Stimulated activated CD8-positive, alpha-beta memory T cell treated with anti-CD3 and anti-CD28 coated beads, Interleukin-12 subunit alpha, Interleukin-12 subunit beta, amount 100 ng/mL, for 24 hours (primary cell): ENCODE measurements around the gene C1S.

ENCODE experiments used
- DNase-seq: peaks from one replicate; pipeline ENCODE4 v3.0.0-alpha.2; 2020; ENCODE audit errors: extremely low read depth

The C1S gene

DNA sequence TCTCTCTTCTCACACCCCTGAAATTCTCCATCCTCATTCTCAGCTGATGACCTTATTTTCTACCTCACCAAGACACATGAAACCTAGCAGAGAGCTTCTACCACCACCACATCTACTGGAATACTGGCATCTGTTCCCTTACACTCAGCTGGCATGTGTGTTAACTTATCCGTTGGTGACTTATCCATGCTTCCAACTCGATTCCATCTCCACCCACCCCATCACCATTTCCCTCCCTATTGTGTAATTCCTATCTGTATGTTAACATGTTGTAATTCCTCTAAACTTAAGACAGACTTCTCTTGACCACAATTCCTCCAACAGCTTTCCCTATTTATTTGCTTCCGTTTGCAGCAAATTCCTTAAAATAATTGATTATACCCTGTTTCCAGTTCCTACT lies 15.4 kb downstream of the C1S start:
- DNase-seq, result no peak

DNA sequence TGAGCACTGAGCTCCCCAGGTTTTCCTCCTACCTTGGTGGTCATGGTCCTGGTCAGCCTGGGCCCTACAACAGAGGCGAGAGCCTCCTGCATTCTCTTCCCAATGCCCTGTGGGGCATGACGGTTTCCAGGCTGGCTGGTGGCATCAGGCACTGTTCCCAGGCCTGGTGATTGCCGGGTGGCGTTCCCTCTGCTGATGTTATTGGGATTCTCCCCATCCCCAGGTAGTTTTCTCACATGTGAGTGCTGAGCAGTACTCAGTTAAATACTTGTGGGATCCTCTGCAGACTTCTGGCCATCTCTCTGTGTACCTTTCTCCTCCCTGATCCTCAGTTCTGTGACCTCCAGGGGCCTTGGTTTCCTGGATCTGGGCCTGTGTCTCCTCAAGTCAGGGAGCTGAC lies 16.0 kb downstream of the C1S start:
- DNase-seq, result no peak

DNA sequence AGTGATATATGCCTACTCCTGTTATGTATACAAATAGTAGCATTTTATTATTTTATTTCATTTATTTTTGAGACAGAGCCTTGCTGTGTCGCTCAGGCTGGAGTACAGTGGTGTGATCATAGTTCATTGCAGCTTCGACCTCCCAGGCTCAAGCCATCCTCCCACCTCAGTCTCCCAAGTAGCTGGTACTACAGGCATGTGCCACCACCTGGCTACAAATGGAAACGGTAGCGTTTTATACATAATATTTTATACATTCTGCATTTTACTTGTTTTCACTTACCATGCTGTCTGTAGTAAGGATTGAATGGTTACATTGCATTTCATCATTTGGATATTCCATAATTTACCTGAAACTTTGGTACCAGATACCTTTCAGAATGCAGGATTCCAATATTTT lies 17.6 kb downstream of the C1S start:
- no peak for DNase-seq

DNA sequence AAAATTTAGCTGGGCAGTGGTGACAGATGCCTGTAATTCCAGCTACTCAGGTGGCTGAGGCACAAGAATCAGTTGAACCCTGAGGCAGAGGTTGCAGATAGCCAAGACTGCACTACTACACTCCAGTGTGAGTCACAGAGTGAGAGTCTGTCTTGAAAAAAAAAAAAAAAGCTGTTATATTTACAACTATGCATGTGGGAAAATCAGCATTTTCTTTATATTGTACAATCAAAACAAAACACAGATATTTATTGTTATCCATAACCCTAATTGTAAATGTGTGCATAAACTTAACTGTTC lies 19.3 kb downstream of the C1S start:
- no peak for DNase-seq

DNA sequence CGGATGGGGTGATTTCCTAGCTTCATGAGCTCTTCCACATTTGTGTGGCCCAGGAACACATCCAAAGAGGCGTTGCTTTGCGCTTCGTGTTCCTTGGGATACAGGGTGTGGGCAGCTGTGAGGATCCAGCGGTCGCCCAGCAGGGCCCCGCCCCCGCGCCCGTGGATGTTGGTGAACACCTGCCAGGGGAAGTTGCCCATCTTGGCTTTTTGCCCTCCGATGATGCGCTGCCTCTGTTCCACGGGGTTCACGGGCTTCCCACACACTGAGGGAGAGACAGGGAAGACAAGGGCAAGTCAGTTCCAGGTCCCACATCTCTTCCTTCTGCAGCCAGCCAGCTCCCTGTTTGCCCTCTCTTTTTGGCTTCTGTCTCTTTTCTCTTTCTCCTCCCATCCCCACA lies 20.5 kb downstream of the C1S start:
- no peak for DNase-seq

DNA sequence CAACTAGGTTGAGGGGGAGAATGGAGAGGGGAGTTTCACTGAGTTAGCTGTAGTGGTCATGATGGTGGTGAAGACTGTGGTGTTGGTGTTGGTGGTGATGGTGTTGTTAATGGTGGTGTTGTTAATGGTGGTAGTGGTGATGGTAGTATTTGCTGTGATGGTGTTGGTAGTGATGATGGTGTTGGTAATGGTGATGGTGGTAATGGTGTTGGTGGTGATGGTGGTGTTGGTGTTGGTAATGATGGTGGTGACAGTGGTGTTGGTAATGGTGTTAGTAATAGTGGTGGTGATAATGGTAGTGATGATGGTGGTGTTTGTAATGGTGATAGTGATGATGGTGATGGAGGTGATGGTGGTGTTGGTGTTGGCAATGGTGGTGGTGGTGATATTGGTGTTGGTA lies 22.6 kb downstream of the C1S start:
- DNase-seq, result no peak

DNA sequence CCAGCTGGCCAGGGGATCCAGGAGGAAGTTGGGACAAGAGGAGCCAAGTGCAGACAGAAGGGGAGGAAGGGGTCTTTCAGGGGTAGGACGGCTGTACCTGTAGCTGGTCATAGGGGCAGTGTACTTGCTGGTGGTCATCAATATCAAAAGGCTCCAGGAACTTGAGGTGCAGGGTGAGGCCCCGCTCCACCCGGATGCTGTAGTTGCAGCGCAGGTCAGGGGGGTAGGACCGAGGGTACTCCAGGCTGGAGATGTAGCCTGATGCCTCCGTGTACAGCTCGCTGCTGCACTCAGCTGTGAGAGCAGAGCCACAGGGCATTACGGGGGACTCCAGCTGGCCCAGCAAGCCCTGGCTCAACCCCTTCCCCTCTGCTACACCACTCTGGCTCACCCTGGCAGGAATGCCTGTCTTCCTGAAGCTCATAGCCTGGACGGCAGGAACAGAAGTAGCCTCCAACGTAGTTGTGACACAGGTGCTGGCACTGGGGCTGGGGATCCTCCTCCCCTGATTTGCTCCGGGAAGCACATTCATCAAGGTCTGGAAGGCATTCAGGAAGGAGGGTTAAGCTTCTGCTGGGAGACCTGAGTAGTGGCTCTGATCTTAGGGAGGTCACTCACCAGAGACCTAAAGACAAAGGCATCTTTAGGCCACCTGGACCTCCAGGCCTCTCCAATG lies 28.8 kb downstream of the C1S start:
- no peak for DNase-seq

DNA sequence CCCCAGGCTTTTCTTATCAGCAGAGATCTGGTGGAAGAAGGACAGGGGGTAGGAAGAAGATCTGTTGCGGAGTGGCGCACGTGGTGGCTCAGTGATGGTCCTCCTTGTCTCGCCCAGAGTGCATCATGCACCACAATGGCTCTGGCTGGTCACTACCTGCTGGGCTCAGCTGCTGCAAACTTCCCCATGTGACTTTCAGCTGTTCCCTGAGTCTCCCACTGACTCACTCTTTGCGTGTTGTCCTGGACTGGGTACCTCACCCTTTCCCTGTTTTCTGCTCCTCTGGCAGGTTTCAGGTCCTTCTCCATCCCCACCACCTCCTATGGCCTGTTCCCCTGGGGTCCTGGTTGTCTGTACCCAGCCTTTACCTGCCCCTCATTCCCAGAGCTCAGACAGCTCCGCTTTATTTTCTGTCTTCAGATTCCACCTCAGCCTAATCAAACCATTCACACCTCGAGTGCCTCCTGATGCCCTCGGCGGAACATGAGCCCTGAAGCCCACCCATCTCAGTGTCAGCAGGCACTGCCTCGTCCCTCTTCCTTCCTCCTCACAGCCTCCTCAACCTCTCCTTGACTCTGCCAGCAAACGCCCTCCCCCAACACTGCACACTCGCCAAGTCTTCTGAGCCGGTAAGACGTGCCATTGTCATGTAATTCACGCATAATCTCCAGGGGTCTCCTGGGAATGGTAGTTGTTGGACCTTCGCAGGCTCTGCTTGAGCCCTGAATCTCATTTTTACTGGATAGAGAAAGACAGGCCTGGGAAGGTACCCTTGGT lies 29.9 kb downstream of the C1S start:
- DNase-seq, result no peak

DNA sequence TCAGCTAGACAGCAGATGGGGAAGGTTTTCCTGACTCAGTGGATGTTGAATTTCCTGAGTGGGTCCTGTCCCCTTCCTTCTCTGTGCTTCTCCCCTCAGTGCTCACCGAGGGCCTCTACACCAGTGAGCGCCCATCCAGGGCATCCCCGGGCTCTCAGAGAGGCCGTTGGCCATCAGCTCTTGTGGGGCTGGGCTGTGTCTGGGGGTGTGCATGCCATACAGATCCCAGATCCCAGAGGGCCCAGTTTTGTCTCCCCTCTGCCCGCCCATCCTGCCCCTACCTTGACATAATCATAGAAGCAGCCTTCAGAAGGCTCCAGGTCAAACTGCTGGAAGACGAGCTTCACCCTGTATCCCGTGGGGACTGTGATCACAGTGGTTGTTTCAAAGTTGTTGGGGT lies 30.7 kb downstream of the C1S start:
- no peak for DNase-seq

DNA sequence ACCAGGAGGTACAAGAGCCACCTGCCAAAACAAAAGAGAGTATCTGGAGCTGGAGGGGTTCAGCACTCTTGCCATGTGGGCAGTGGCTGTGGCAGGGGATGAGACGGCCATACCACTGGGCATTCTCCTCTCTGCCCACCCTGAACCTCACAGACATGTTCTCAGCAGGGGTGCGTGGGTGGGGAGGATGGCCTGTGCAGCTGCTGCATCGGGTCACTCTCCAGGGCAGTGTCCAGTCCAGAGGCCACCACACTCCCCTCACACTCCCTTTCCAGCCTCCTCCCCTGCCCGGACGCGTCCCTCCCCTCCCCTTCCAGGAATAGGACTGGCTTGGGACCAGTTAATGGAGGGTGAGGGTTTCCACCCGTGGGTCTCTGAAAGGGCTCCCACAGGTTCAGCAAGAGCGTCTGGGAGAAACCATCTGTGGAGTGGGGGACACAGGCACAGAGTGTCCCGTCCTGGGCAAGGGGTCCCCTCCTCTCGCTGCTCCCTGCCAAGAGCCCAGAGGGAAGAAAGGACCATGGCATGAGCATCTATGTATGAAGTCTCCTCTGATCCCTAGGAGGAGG lies 31.2 kb downstream of the C1S start:
- no peak for DNase-seq

DNA sequence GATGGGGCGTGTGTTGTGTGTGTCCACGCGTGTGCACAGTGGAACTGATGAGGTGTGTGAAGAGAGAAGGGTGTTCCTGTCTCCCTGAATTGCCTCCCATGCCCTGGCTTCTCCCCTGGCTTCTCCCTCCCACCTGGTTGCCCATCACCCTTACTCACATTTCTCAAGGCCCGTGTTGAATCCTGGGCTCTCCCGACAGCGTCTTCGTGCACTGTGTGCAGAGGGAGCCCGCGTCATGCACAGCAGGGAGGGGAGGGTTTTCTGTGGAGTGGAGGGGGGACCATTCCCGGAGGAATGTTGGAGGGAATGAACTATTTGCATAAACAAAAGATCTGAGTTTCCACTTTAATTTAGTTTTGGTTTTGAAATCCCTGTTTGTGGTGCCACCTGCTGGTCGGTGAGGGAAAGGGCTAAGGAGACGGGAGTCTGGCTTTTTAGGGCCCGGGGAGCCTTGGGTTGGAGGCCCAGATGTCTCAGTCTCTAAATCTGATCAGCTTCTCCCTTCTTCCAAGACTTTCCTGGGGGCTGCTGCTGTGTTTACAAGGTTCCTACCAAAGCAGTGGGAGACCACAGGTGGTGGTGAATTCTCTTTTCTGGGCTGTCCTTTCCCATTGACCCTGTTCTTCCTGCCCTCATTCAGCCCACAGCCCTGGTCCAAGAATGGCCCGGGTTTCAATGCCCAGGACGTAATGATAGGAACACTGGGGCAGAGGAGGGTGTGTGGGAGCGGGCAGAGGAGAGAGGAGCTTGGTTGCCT lies 31.9 kb downstream of the C1S start, which contains the start of gene C1R:
Gene C1R (minus strand): TSS at position 217 of the 757 bp plus-strand sequence. CDS start 57 bp downstream, at position 160.
- no peak for DNase-seq

DNA sequence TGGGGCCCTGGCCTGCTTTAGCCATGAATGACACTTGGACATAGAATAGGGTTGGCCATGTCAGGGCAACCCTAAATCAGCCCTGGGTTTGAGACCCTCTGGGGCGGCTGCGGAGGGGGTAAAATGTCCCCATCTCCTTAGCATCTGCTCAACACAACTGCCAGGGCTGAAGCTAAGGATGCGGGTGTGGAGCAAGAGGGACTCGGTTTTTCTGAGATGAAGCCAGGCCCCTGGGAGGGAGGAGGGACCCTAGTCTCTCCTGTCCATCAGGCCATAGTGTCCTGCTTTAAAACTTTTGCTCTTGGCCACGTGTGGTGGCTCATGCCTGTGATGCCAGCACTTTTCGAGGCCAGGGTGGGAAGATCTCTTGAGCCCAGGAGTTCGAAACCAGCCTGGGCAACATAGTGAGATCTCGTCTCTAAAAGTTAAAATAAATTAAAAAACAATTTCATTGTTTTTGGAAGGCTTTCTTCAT lies 32.5 kb downstream of the C1S start:
- DNase-seq, result no peak

DNA sequence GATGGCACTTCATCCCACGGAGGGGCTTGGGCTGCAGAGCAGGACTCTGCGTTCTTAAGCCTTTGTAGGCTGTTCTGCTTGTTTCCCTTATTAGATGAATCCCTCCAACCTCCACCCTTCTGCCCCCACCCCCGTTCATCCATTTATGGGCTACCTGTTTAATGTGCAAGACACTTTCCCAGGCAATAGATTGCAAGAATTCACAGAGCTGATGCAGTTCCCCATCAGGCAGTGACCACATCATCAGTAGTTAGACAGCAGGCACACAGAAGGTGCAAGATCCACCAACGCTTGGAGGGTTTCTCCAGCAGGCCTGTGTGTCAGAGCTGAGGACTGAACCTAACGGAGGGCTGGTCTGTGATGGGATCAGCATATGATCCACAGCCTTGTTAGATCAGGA lies 33.0 kb downstream of the C1S start:
- DNase-seq, result no peak

DNA sequence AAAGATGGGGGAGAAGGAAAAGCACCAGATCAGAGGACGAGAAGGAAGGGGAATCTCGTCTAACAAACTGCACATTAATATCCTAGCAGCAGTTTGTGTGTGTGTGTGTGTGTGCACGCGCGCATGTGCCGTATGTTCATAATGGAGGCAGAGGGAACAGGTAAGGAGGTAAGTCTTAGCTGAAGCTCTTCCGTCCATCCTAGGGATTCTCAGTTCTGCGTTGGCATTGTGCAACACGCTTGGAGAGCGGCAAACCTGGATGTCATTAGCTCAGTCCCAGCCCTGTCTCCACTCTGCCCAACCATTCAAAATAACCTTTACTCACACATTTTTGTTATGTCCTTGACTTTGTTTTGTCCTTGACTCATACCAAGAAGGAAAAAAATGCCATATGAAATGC lies 33.4 kb downstream of the C1S start:
- DNase-seq, result no peak

DNA sequence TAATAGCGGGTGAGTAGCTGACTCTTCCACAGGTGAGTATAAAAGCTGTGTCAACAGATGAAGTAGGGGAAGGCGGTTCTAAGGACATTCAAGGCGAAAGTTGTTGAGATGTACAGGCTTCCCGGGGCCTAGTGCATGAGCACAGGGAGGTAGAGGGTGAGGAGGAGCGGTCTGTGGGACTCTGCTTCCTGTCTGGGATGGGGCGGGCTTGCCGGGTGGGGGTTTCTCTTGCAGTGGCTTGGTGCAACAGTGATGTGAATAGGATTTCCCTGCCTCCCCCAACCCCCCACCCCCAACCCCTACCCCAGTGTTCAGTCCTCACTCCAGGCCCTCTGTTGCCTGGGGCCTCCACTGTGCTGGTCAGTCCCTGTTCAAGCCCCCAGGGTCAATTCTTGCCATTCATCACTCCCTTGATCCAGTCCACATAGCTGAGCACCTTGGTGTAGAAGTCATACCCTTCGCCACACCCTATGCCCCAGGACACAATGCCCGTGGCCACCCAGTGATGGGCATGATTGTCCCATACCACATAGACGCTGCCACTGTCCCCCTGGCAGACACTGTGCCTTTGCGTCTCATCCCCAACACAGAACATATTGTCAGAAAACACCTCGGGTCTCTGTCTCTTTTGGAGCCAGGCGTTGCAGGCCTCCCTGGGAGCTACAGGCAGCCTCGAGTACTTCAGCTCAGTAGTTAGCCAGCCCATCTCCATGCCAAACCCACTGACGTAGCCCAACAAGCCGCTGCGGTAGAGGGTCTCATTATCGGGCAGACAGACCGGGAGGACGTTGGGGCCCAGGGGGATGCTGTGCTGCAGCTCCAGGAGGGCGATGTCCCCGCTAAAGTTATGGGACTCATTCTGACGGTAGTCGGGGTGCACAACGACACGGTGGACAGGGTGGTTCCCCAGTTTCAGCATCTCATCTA lies 35.8 kb downstream of the C1S start:
- no peak for DNase-seq

DNA sequence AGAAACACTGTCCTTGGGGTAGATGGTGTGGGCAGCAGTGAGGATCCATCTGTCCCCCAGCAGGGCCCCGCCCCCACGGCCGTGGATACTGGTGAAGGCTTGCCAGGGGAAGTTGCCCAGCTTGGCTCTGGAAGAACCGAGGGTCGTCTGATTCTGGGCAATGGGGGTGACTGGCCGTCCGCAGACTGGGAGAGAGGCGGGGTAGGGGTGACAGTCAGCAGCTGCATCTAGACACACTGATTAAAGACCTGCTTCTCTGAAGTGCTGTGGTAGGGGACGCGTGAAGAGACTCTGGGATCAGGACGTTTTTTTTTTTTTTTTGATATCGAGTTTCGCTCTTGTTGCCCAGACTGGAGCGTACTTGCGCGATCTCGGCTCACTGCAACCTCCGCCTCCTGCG lies 36.5 kb downstream of the C1S start:
- DNase-seq, result no peak

DNA sequence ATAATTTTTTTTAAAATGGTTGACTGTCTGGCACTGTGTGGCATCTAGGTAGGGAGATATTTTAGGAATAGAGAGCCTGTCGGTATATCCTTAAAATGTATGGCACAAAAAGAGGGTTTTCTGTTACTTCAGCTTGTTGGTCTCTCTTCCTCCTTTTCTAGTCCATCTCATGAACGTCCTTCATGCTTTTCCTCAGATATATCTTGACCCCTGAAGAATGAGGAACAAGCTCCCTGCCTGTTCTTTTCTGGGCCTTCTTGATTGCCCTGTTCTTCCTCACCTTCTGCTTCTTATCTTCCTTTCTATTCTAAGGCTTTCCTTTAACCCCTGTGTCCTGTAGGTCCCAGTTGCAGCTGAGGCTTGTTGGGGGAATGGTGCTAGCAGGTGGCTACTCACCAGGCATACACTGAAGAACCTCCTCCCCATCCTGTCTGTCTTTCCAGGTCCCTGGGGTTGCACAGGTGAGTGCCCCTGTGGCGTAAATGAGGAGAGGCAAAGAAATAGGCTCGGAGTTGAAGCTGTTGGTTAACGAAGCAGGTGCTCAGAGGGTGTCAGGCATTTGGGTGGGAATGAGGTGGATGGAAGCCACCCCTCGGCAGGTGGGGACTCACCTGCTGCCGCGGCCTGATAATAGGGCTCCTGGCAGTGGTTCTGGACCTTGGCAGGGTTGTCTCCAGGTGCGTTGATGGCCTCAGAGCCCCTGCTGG lies 38.9 kb downstream of the C1S start:
- DNase-seq, result no peak

DNA sequence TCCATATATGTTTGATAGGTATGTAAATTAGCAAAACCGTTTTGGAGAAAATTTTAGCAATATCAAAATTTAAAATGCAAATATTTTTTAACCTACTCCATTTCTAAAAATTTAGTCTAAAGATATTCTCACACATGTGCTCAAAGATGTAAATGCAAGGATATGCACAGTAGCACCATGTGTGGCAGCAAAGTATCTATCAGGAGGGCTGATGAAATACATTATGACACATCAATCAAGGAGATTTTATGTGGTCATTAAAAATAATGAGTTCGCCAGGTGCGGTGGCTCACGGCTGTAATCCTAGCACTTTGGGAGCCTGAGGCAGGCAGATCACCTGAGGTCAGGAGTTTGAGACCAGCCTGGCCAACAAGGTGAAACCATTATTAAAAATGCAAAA lies 39.7 kb downstream of the C1S start:
- no peak for DNase-seq

DNA sequence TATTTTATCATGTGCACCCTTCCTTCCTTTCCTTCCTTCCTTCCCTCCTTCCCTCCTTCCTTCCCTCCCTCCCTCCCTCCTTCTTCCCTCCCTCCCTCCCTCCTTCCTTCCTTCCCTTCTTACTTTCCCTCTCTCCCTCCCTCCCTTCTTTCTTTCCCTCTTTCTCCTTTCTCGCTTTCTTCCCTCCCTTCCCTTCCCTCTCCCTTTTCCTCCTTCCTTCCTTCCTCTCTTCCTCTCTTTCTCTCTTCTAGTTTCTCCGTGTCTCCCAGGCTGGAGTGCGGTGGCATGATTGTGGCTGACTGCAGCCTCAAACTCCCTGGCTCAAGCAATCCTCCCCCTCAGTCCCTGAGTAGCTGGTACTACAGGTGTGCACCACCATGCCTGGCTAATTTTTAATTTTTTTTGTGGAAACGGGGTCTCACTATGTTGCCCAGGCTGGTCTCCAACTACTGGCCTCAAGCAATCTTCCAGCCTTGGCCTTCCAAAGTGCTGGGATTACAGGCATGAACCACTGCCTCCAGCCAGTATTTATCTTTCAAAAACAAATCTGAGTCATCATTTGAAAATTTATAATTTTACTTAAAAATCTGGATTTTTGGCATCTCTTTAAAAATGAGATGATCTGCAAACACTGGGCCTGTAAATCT lies 40.7 kb downstream of the C1S start:
- DNase-seq, result no peak

DNA sequence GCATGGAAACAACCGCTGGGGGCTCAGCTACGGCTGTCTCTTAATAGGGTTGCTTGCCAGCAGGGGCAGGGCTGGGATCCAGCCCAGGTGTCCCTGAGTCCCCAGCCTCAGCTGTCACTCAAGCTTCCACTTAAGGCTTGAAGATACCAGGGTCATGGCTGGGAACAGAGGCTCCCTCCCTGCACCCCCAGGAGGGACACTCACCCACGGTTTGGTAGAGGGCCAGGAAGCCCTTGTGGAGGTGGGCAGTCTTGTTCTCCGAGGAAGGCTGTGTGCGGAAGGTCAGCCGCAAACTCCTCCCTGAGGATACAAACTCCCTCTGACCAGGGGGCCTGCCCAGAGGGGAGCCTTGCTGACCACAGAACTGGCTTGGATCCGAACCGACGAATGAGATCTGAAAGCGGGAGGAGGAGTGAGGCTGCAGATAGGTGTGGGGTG lies 41.2 kb downstream of the C1S start:
- DNase-seq, result no peak
